Measurements from ENCODE around the gene LRRC4C. TPM values are rescaled to one million over a fixed set of nuclear protein-coding genes. Genes with fewer than 3 reads are reported as not detected.

Gene LRRC4C
- total and polyA plus RNA-seq, 10 of the 15 experiments (the other 5 are each of a cell fraction or from before 2014, with no cell fraction given): 1.5 TPM; not detected in 9

- Histone ChIP-seq H3K9me3 (replicated peaks; ENCODE audit: control insufficient read depth, insufficient read depth, low read length) (no peaks in the 10 kb centered on the region), H3K4me1 (ENCODE audit: control insufficient read depth, insufficient read depth, low read length) (no peaks in the 10 kb centered on the region), H4K20me1 (ENCODE audit: control insufficient read depth, insufficient read depth) (no peaks in the 10 kb centered on the region), H3K79me2 (ENCODE audit: control insufficient read depth, insufficient read depth, low read length) (no peaks in the 10 kb centered on the region), H3K4me2 (ENCODE audit: control insufficient read depth, insufficient read depth) (no peak overlapping the region), H3K27ac (ENCODE audit: control insufficient read depth, insufficient read depth) (no peak overlapping the region), H3K36me3 (ENCODE audit: control insufficient read depth in 2 of 2, insufficient read depth in 2 of 2, low read length in 1 of 2) (no peaks in the 10 kb centered on the region), H3K27me3 (replicated peaks in 1 of 2; ENCODE audit: control insufficient read depth in 2 of 2, insufficient read depth in 2 of 2, low read length in 1 of 2) (no peaks in the 10 kb centered on the region; a peak in 1 of 4 replicates), H2AFZ (ENCODE audit: control insufficient read depth, low read depth, low read length) (no peak overlapping the region), H3K4me3 (no peak overlapping the region), H3K9ac (ENCODE audit: control insufficient read depth, insufficient read depth, low read length) (no peak overlapping the region)
- BruUV-seq (replicated peaks): no TSS peak
- POLR2A ChIA-PET: no interaction called here
- DNase-seq (ENCODE audit: low read depth, low spot score): no peak
- RAD21 ChIA-PET (ENCODE audit: unreplicated experiment): no interaction called here
- no peak for TF ChIP-seq HCFC1 (IDR thresholded peaks at IDR 0.05; ENCODE audit: low read length)
- TF ChIP-seq RAD51 (IDR thresholded peaks at IDR 0.05): no peak
- no peak for TF ChIP-seq YBX1 (IDR thresholded peaks at IDR 0.05)
- TF ChIP-seq POU2F2 (IDR thresholded peaks at IDR 0.05; ENCODE audit: borderline replicate concordance, low read depth, low read length): no peak
- no peak for TF ChIP-seq RBBP5 (conservative IDR thresholded peaks at IDR 0.05)
- no peak for TF ChIP-seq NR2F1 (conservative IDR thresholded peaks at IDR 0.05)
- TF ChIP-seq SIX5 (IDR thresholded peaks at IDR 0.05; ENCODE audit: low read depth, low read length, severe bottlenecking): no peak
- TF ChIP-seq ZBTB11 (CRISPR knock-in tag; IDR thresholded peaks at IDR 0.05): no peak
- no peak for TF ChIP-seq CBFB (IDR thresholded peaks at IDR 0.05; ENCODE audit: low read depth)
- no peak for TF ChIP-seq KDM1A (IDR thresholded peaks at IDR 0.05; ENCODE audit: borderline replicate concordance)
- TF ChIP-seq IRF5 (IDR thresholded peaks at IDR 0.05; ENCODE audit: borderline replicate concordance): no peak
- TF ChIP-seq RUNX3 (IDR thresholded peaks at IDR 0.05; ENCODE audit: low read length): no peak
- intact Hi-C loops (cut with micrococcal nuclease; ENCODE audit: unreplicated experiment) (no loop called here), in situ Hi-C loops (cut with MboI) (no loop called here)
- no peak for FAIRE-seq
- CTCF ChIA-PET: no interaction called here
- SMC1A ChIA-PET (ENCODE audit: uncharacterized antibody, unreplicated experiment): interaction anchor here (0.7 kb wide), 1 partner anchor 36 kb away, joined by 3 read pairs; no protein-coding TSS in a partner anchor
- ATAC-seq: no peak
- WGBS (ENCODE audit: insufficient coverage, insufficient replicate concordance, low lambda C conversion rate, missing lambda C conversion rate): 60% methylated on average over 7 of the region's 7 CpGs
Measured at GRCh38 chr11:41377709-41378394, 81.6 kb downstream of the LRRC4C start.
